HCT116 (cell line): ENCODE measurements around the gene BTBD18. TPM values are rescaled to one million over a fixed set of nuclear protein-coding genes. Genes with fewer than 3 reads are reported as not detected.
A peak's percentile ranks its signal among the peaks of the same experiment; 100 is the strongest.

Experiments
- ATAC-seq: fragments of 200-7000 bp; cut with Tn5 transposase; 2 replicates; pipeline ENCODE4 v1.9.1; 2020; ENCODE audit warnings: mild to moderate bottlenecking, moderate library complexity
- BruUV-seq: library from RNA; stranded (reverse); fragments of 400-500 nt; replicated peaks from 2 replicates; lab custom pipeline; 2021; lab: Mats Ljungman, UMichigan
- CTCF ChIA-PET: fragments of 300-600 bp; sonication (Branson Sonifier 250); formaldehyde crosslinking; loops from one replicate; lab custom pipeline; 2021; ENCODE audit warnings: antibody characterized with exemption; lab: Charles Lee
- POLR2A ChIA-PET: fragments of 300-600, 350-600 bp; sonication (Branson Sonifier 250); formaldehyde crosslinking; loops from one replicate; lab custom pipeline; 2021; ENCODE audit warnings: antibody characterized with exemption; lab: Charles Lee
- RAD21 ChIA-PET, 2 experiments: fragments of 300-600 bp; sonication (Branson Sonifier 250); formaldehyde crosslinking; loops; one replicate each; lab custom pipeline; 2023; ENCODE audit warnings: low total read pairs in 2 of 2; ENCODE audit not compliant: uncharacterized antibody in 2 of 2, unreplicated experiment in 2 of 2, low non-redundant PET in 1 of 2; lab: Charles Lee
- DNase-seq: peaks from one replicate; pipeline ENCODE4 v3.0.0-alpha.2; 2010; ENCODE audit warnings: low read depth, low spot score
- H2AFZ ChIP-seq: fragments of 200-600 bp; shearing (Covaris generic), sonication (generic); 2 replicates; pipeline ENCODE4 v1.6.1; 2017; ENCODE audit warnings: low read depth, mixed run types, mixed read lengths, antibody characterized with exemption, low read length; ENCODE audit not compliant: poor library complexity, severe bottlenecking
- H3K27ac ChIP-seq: 2 replicates; pipeline ENCODE4 v1.5.1; 2012; ENCODE audit warnings: low read depth, low read length
- H3K27me3 ChIP-seq: fragments of 200-600 bp; sonication (generic); 2 replicates; pipeline ENCODE4 v1.6.1; 2016; ENCODE audit warnings: mixed run types, low read length, mixed read lengths; ENCODE audit not compliant: insufficient read depth
- H3K36me3 ChIP-seq, 2 experiments: fragments of 200-500 bp in 1 of 2; fragments of 200-600 bp in 1 of 2; sonication (Bioruptor generic) in 1 of 2; sonication (generic) in 1 of 2; 2 replicates each; pipeline versions ENCODE4 v1.5.1 to v1.6.1; 2014 to 2016; ENCODE audit warnings: low read length in 2 of 2, inconsistent platforms in 1 of 2, mixed read lengths in 1 of 2, mixed run types in 1 of 2; ENCODE audit not compliant: insufficient read depth in 2 of 2, control insufficient read depth in 1 of 2
- H3K4me1 ChIP-seq, 2 experiments: fragments of 200-600 bp in 1 of 2; sonication (generic) in 1 of 2; 2 replicates each; pipeline versions ENCODE4 v1.5.1 to v1.6.1; 2012 to 2017; ENCODE audit warnings: low read length in 2 of 2, inconsistent platforms in 1 of 2, mild to moderate bottlenecking in 1 of 2, mixed read lengths in 1 of 2, mixed run types in 1 of 2, moderate library complexity in 1 of 2; ENCODE audit not compliant: insufficient read depth in 2 of 2, control insufficient read depth in 1 of 2
- H3K4me2 ChIP-seq: fragments of 200-600 bp; sonication (generic); 2 replicates; pipeline ENCODE4 v1.6.1; 2017; ENCODE audit warnings: mixed run types, low read length, mixed read lengths
- H3K4me3 ChIP-seq, 2 experiments: fragments of 200-600 bp in 1 of 2; sonication (generic) in 1 of 2; replicated peaks in 1 of 2; 2 replicates each; pipeline ENCODE4 v1.5.1; 2011 to 2016; ENCODE audit warnings: low read length in 2 of 2, control low read depth in 1 of 2, low read depth in 1 of 2, mild to moderate bottlenecking in 1 of 2, mixed read lengths in 1 of 2, mixed run types in 1 of 2
- H3K79me2 ChIP-seq: fragments of 200-600 bp; sonication (generic); 2 replicates; pipeline ENCODE4 v1.6.1; 2017; ENCODE audit warnings: mild to moderate bottlenecking, mixed run types, low read length, moderate library complexity, mixed read lengths; ENCODE audit not compliant: insufficient read depth
- H3K9ac ChIP-seq: fragments of 200-600 bp; sonication (generic); 2 replicates; pipeline ENCODE4 v1.6.1; 2016; ENCODE audit warnings: low read length, mixed read lengths
- H3K9me2 ChIP-seq: fragments of 200-600 bp; sonication (generic), shearing (Covaris generic); 2 replicates; pipeline ENCODE4 v1.6.1; 2017; ENCODE audit warnings: mixed run types, mild to moderate bottlenecking, moderate library complexity; ENCODE audit not compliant: insufficient read depth
- H3K9me3 ChIP-seq, 2 experiments: fragments of 200-500 bp in 1 of 2; fragments of 200-600 bp in 1 of 2; sonication (Bioruptor generic) in 1 of 2; sonication (generic) in 1 of 2; 2 replicates each; pipeline ENCODE4 v1.6.1; 2014 to 2017; ENCODE audit warnings: low read length in 2 of 2, mixed read lengths in 2 of 2, inconsistent platforms in 1 of 2, low read depth in 1 of 2, mild to moderate bottlenecking in 1 of 2, mixed run types in 1 of 2, moderate library complexity in 1 of 2; ENCODE audit not compliant: control insufficient read depth in 1 of 2, insufficient read depth in 1 of 2
- H4K20me1 ChIP-seq: fragments of 200-600 bp; sonication (generic), shearing (Covaris generic); 2 replicates; pipeline ENCODE4 v1.6.1; 2017; ENCODE audit warnings: mixed run types, mild to moderate bottlenecking, moderate library complexity; ENCODE audit not compliant: insufficient read depth
- EZH2 ChIP-seq: fragments of 200-600 bp; sonication (generic); IDR thresholded peaks from 2 replicates; pipeline ENCODE4 v1.6.1; 2017; ENCODE audit warnings: antibody characterized with exemption, mixed run types
- JUND ChIP-seq: IDR thresholded peaks from 2 replicates; pipeline ENCODE4 v1.6.1; 2012
- RAD21 ChIP-seq: IDR thresholded peaks from 2 replicates; pipeline ENCODE4 v1.6.1; 2012; ENCODE audit warnings: low read depth, mild to moderate bottlenecking
- SIN3A ChIP-seq: IDR thresholded peaks from 2 replicates; pipeline ENCODE4 v1.6.1; 2012; ENCODE audit warnings: low read depth
- SP1 ChIP-seq: IDR thresholded peaks from 2 replicates; pipeline ENCODE4 v1.6.1; 2012; ENCODE audit warnings: low read depth
- YY1 ChIP-seq: IDR thresholded peaks from 2 replicates; pipeline ENCODE4 v1.6.1; 2011; ENCODE audit warnings: low read length, low read depth, moderate library complexity, mild to moderate bottlenecking; ENCODE audit not compliant: insufficient replicate concordance; ENCODE audit errors: extremely low read depth
- intact Hi-C: fragments of 100-400 bp; cut with micrococcal nuclease; formaldehyde crosslinking; loops from 2 replicates; pipeline ENCODE4 v1.10.0; 2022
- total RNA-seq: library from RNA; stranded (reverse); gene quantifications from one replicate; pipeline ENCODE4 v1.2.1, GENCODE V29; 2021; ENCODE audit not compliant: unreplicated experiment
- TF ChIP-seq, protein P1 (sequence below), 3 experiments: fragments of 200-600 bp in 1 of 3; sonication (generic) in 1 of 3; IDR thresholded peaks in 2 of 3; conservative IDR thresholded peaks in 1 of 3; 2 replicates each; pipeline ENCODE4 v1.5.1; 2012 to 2017; ENCODE audit warnings: low read depth in 2 of 3, low read length in 2 of 3, antibody characterized with exemption in 1 of 3, borderline replicate concordance in 1 of 3, control low read depth in 1 of 3, mild to moderate bottlenecking in 1 of 3, mixed read lengths in 1 of 3, mixed run types in 1 of 3, moderate library complexity in 1 of 3; ENCODE audit not compliant: insufficient read depth in 1 of 3
- TF ChIP-seq, protein P2 (sequence below): IDR thresholded peaks from 2 replicates; pipeline ENCODE4 v1.6.1; 2012
- TF ChIP-seq, protein P3 (sequence below): IDR thresholded peaks from 2 replicates; pipeline ENCODE4 v1.6.1; 2012; ENCODE audit warnings: low read depth

The BTBD18 gene
- total RNA-seq, 1 experiment from 2014 or later: not detected

DNA sequence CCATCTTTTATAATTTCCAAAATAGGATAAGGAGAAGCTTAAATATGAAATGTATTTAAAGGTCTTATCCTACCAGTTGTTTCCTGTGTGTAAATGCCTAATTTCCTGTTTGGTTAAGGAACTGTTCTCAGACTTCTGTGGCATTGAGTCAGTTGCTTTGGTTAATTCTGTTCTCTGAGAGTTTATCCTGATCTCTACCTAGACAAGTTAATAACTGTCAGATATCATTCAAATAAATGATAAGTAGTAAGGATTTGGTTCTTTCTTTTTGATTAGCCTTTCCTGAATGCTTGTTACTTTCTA is 49.5 kb upstream of the BTBD18 start:
- H3K4me3 ChIP-seq: no peak overlapping the region
- ChIA-PET RAD21 (interaction anchor here (1.0 to 2.2 kb wide), 9 partner anchors 22 to 59 kb away, joined by 3 to 19 read pairs (median 5); partner anchors contain the start of genes BTBD18 (in 2 of the 2), CTNND1 (in 2 of the 2) and SELENOH (in 1 of the 2)), POLR2A (interaction anchor here (0.6 to 3.2 kb wide), 5 partner anchors 22 to 89 kb away, joined by 3 to 31 read pairs (median 10); partner anchors contain the start of genes BTBD18, CTNND1, MED19 and SELENOH)
- no peak overlapping the region for H3K27ac ChIP-seq
- no peak for ATAC-seq
- peaks cover 36 to 45% of the 10 kb centered on the region in 2 experiments for H3K36me3 ChIP-seq
- no TSS peak for BruUV-seq
- H3K79me2 ChIP-seq: peaks cover 70% of the 10 kb centered on the region
- H3K9me2 ChIP-seq: no peaks in the 10 kb centered on the region
- DNase-seq: no peak
- no peaks in the 10 kb centered on the region for H3K27me3 ChIP-seq
- no peaks in the 10 kb centered on the region for H3K9me3 ChIP-seq
- H3K4me1 ChIP-seq: peaks cover 27 to 39% of the 10 kb centered on the region in 2 experiments
- H3K9ac ChIP-seq: no peak overlapping the region
- TF ChIP-seq SIN3A: no peak
- TF ChIP-seq RAD21: no peak
- no peak for TF ChIP-seq EZH2
- TF ChIP-seq, all 23 proteins: peak for 0
- H4K20me1 ChIP-seq: 0 out of 2 replicates have a peak, but pooled peaks cover 4% of the 10 kb centered on the region
- no peak overlapping the region for H2AFZ ChIP-seq
- intact Hi-C loops: loop anchor here (5.0 kb wide), 1 partner anchor 134 kb away; the partner anchor contains the start of gene ZDHHC5
- H3K4me2 ChIP-seq: no peak overlapping the region
- CTCF ChIA-PET: interaction anchor here (0.8 to 4.6 kb wide), 23 partner anchors 8 to 711 kb away, joined by 3 to 95 read pairs (median 4); partner anchors contain the start of genes BTBD18, CTNND1, MED19 and SELENOH

DNA sequence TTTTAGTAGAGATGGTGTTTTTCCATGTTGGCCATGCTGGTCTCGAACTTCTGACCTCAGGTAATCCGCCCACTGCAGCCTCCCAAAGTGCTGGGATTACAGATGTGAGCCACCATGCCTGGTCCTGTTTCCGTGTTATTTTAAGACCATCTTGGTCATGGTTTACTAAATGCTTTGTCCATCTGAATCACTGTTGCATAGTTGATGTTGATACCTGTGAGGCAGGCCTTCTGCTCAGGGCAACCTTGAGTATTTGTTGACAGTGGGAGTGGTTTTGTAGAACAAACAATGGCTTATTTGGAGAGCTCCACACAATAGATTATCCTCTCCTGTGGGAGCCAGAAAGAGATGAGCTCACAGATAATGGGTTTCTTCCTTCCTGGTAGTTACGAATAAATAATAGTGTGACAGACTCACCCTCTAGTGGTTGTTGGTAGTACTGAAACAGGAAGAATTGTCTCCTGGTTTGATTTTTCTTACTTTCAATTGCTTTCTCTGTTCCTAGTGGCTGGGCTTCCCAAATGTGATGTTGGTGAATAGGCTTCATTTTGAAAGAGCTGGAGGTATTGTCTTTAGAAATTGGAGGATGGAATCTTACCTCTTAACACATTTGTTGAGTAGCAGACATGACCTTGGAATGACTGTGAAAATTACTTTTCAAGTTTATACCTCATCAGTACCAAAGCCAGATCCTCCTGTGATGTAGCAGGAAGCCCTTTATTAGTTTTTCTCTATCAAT is 49.0 kb upstream of the BTBD18 start:
- peak; percentile 36 for ATAC-seq
- peak overlapping the region; percentile 78 for H3K4me2 ChIP-seq
- no TSS peak for BruUV-seq
- no peak overlapping the region for H3K4me3 ChIP-seq
- peak overlapping the region; percentile 55; the same call in 1 of the 2 replicates for H3K9ac ChIP-seq
- H3K36me3 ChIP-seq: peaks cover 34 to 45% of the 10 kb centered on the region in 2 experiments
- no peaks in the 10 kb centered on the region for H3K27me3 ChIP-seq
- no peaks in the 10 kb centered on the region for H3K9me2 ChIP-seq
- no peak overlapping the region for H2AFZ ChIP-seq
- H3K4me1 ChIP-seq: peaks cover 27 to 39% of the 10 kb centered on the region in 2 experiments
- no peaks in the 10 kb centered on the region for H3K9me3 ChIP-seq
- intact Hi-C loops: loop anchor here (1.0 to 5.0 kb wide), 2 partner anchors 49 to 133 kb away; partner anchors contain the start of genes BTBD18 and ZDHHC5
- peaks cover 68% of the 10 kb centered on the region for H3K79me2 ChIP-seq
- peak overlapping the region; percentile 82; the same call in 1 of the 2 replicates for H3K27ac ChIP-seq
- ChIA-PET POLR2A (interaction anchor here (0.6 to 3.2 kb wide), 6 partner anchors 21 to 89 kb away, joined by 3 to 31 read pairs (median 7); partner anchors contain the start of genes BTBD18, CTNND1, MED19 and SELENOH), CTCF (interaction anchor here (0.6 to 4.6 kb wide), 26 partner anchors 8 to 711 kb away, joined by 3 to 95 read pairs (median 4); partner anchors contain the start of genes BTBD18, CTNND1, MED19 and SELENOH), RAD21 (interaction anchor here (1.0 to 2.2 kb wide), 9 partner anchors 22 to 59 kb away, joined by 3 to 19 read pairs (median 5); partner anchors contain the start of genes BTBD18 (in 2 of the 2), CTNND1 (in 2 of the 2) and SELENOH (in 1 of the 2))
- peak; percentile 51 for DNase-seq
- 0 out of 2 replicates have a peak, but pooled peaks cover 4% of the 10 kb centered on the region for H4K20me1 ChIP-seq
- TF ChIP-seq YY1: no peak
- TF ChIP-seq, protein P1, sequence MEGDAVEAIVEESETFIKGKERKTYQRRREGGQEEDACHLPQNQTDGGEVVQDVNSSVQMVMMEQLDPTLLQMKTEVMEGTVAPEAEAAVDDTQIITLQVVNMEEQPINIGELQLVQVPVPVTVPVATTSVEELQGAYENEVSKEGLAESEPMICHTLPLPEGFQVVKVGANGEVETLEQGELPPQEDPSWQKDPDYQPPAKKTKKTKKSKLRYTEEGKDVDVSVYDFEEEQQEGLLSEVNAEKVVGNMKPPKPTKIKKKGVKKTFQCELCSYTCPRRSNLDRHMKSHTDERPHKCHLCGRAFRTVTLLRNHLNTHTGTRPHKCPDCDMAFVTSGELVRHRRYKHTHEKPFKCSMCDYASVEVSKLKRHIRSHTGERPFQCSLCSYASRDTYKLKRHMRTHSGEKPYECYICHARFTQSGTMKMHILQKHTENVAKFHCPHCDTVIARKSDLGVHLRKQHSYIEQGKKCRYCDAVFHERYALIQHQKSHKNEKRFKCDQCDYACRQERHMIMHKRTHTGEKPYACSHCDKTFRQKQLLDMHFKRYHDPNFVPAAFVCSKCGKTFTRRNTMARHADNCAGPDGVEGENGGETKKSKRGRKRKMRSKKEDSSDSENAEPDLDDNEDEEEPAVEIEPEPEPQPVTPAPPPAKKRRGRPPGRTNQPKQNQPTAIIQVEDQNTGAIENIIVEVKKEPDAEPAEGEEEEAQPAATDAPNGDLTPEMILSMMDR (IDR thresholded peaks at IDR 0.05 in 2 of 3, conservative IDR thresholded peaks at IDR 0.05 in 1 of 3; ENCODE audit: borderline replicate concordance in 1 of 3, insufficient read depth in 1 of 3, low read depth in 2 of 3, low read length in 2 of 3): peak; percentile 74 to 86 (median 85); a peak in 5 of 6 replicates
- TF ChIP-seq EZH2: no peak
- TF ChIP-seq, protein P2, sequence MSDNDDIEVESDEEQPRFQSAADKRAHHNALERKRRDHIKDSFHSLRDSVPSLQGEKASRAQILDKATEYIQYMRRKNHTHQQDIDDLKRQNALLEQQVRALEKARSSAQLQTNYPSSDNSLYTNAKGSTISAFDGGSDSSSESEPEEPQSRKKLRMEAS: no peak
- TF ChIP-seq, protein P3, sequence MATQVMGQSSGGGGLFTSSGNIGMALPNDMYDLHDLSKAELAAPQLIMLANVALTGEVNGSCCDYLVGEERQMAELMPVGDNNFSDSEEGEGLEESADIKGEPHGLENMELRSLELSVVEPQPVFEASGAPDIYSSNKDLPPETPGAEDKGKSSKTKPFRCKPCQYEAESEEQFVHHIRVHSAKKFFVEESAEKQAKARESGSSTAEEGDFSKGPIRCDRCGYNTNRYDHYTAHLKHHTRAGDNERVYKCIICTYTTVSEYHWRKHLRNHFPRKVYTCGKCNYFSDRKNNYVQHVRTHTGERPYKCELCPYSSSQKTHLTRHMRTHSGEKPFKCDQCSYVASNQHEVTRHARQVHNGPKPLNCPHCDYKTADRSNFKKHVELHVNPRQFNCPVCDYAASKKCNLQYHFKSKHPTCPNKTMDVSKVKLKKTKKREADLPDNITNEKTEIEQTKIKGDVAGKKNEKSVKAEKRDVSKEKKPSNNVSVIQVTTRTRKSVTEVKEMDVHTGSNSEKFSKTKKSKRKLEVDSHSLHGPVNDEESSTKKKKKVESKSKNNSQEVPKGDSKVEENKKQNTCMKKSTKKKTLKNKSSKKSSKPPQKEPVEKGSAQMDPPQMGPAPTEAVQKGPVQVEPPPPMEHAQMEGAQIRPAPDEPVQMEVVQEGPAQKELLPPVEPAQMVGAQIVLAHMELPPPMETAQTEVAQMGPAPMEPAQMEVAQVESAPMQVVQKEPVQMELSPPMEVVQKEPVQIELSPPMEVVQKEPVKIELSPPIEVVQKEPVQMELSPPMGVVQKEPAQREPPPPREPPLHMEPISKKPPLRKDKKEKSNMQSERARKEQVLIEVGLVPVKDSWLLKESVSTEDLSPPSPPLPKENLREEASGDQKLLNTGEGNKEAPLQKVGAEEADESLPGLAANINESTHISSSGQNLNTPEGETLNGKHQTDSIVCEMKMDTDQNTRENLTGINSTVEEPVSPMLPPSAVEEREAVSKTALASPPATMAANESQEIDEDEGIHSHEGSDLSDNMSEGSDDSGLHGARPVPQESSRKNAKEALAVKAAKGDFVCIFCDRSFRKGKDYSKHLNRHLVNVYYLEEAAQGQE: no peak
- no peak for TF ChIP-seq JUND
- TF ChIP-seq SIN3A: 0 out of 2 replicates have a peak, but pooled peaks have one; percentile 22
- peak; percentile 93 for TF ChIP-seq RAD21
- TF ChIP-seq SP1: peak; percentile 21; the same call in 1 of the 2 replicates
